Subcutaneous adipose tissue (tissue), 4 donors: ENCODE measurements around the gene NUMBL. TPM values are rescaled to one million over a fixed set of nuclear protein-coding genes. Genes with fewer than 3 reads are reported as not detected.

ENCODE experiments used
- total RNA-seq, 4 donors: library from RNA; depleted of rRNA; stranded (reverse); fragments of >200 nt; gene quantifications; one replicate each; pipeline ENCODE4 v1.1.0, GENCODE V29; 2016
- TF ChIP-seq, protein P1 (sequence below): fragments of 450-650 bp; IDR thresholded peaks from one replicate; pipeline ENCODE4 v1.5.1; 2016; ENCODE audit warnings: low read depth, mild to moderate bottlenecking, control low read depth, antibody characterized with exemption, moderate library complexity

The NUMBL gene
- total RNA-seq, 4 donors from 2014 or later = 20.7 to 58.4 (median 50.0) TPM

DNA sequence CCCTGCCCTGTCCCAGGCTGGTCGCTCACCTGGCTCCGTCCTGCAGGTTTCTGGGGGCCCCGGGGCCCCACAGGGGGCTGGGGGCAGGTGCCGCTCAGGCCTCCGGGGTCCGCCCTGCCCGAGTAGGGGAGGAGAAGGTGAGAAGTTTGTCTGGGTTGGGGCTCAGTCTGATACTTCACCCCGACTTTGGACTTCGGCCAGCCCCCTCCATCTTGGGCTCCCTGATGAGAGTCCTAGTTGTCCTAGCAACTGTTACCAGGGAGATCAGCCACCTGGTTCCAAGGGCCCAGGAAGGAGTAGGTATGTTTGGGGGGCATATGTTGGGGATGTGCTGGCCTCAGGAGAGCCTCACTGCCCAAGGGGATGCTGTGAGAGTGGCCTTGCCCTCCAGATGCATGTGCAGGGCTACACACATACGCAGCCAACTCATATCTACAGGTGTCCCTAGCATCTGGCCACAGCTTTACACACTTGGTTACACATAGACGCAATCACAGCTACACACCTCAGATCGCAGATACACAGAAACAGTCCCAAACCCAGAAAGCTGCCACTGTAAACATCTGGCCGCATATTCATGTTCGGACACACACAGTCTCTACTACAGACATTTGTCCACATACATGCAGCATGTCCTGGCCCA is 3.4 kb downstream of the NUMBL start:
- TF ChIP-seq, protein P1, sequence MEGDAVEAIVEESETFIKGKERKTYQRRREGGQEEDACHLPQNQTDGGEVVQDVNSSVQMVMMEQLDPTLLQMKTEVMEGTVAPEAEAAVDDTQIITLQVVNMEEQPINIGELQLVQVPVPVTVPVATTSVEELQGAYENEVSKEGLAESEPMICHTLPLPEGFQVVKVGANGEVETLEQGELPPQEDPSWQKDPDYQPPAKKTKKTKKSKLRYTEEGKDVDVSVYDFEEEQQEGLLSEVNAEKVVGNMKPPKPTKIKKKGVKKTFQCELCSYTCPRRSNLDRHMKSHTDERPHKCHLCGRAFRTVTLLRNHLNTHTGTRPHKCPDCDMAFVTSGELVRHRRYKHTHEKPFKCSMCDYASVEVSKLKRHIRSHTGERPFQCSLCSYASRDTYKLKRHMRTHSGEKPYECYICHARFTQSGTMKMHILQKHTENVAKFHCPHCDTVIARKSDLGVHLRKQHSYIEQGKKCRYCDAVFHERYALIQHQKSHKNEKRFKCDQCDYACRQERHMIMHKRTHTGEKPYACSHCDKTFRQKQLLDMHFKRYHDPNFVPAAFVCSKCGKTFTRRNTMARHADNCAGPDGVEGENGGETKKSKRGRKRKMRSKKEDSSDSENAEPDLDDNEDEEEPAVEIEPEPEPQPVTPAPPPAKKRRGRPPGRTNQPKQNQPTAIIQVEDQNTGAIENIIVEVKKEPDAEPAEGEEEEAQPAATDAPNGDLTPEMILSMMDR = no peak

DNA sequence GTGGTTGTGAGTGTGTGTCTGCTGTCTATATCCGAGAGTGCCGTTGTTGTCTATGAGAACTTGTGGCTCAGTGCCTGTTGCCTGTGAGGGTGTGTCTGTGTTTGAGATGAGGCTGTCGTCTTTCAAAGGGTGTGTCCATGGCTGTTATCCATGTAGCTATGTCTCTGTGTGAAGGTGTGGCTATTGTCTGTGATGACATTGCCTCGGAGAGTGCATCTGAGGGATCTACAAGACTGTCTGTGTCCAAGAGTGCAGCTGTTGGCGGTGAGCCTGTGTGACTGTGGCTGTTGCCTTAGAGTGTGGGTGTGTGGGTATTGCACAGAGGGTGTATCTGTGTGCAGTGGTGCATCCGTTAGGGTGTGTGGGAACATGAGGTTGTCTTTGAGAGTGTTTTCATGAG is 4.9 kb downstream of the NUMBL start:
- TF ChIP-seq, protein P1 = no peak

GRCh38 chr19:40685016-40685526 is 5.4 kb downstream of the NUMBL start:
- TF ChIP-seq, protein P1 = no peak

- TF ChIP-seq, protein P1 = no peak
Observed at GRCh38 chr19:40684280-40684679, 6.2 kb downstream of the NUMBL start.

GRCh38 chr19:40683437-40683836 is 7.0 kb downstream of the NUMBL start:
- TF ChIP-seq, protein P1 = no peak

DNA sequence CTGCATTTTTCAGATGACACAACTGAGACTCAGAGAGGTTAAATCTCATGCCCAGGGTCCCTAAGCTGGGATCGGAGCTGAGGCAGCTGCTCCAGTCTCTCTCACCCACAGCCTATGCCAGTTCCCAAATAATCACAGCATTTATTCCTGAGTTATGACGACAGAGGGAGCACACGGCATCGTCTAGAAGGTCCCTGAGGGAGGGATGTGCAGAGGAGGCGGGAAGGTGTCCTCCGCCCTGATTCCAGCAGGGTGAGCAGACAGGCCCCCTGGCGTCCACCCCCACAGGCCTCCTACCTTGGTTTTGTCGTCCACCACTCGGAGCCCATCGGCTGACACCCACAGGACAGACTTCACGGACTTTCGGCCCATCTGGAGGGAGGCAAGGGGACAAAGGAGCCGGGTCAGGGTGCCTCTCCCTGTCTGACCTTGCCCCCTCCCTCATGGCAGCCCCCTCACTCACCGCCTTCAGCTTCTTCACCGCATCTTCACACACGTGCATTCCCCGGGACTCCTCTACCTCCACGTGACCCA is 8.0 kb downstream of the NUMBL start:
- TF ChIP-seq, protein P1 = no peak

DNA sequence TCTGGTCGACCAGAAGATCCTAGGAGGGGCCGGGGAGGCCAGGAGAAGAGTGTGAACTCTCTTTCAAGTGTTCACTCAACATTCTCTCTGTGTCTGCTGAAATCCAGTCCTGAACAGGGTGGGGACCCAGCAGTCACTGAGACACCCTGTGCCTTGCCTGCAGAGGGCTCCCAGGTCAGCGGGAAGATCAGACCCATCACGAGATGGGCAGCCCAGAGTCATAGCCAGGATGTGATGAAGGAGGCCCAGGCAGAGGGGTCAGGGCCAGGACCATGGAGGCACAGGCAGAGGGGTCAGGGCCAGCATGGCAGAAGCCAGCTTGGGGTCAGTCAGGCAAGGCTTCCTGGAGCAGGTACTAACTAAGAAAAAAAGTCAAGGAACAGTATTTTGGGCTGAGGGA is 9.4 kb downstream of the NUMBL start:
- TF ChIP-seq, protein P1 = no peak
